ENCODE data around the gene FKBP3.

GRCh38 chr14:45123271-45123670, 11.0 kb downstream of the FKBP3 start:
- TF ChIP-seq MAX (IDR thresholded peaks at IDR 0.05) (no peak), CREB1 (IDR thresholded peaks at IDR 0.05; ENCODE audit: low read depth) (no peak), RAD21 (IDR thresholded peaks at IDR 0.05; ENCODE audit: low read depth) (no peak), TAF1 (IDR thresholded peaks at IDR 0.05; ENCODE audit: low read depth) (no peak), TCF12 (IDR thresholded peaks at IDR 0.05; ENCODE audit: low read depth) (no peak)

Measured in Ishikawa (cell line).